ENCODE data around the gene PRPF38A. TPM values are rescaled to one million over a fixed set of nuclear protein-coding genes. Genes with fewer than 3 reads are reported as not detected.

Gene PRPF38A
- polyA plus RNA-seq, 1 of the 3 experiments (the other 2 are of a cell fraction): 24.3 TPM

- Histone ChIP-seq H3K27ac (ENCODE audit: low read depth in 2 of 2, low read length in 1 of 2) (no peak overlapping the region), H2AFZ (ENCODE audit: low read depth) (no peak overlapping the region), H3K36me3 (replicated peaks in 1 of 2; ENCODE audit: control insufficient read depth in 1 of 2, insufficient read depth in 2 of 2, low read length in 1 of 2) (peaks cover 83 to 95% of the 10 kb centered on the region in 2 experiments), H3K9me2 (no peaks in the 10 kb centered on the region), H3K9me3 (no peaks in the 10 kb centered on the region), H4K20me1 (ENCODE audit: insufficient read depth) (no peaks in the 10 kb centered on the region), H3F3A (replicated peaks; ENCODE audit: insufficient read depth) (peaks cover 12% of the 10 kb centered on the region), H3K27me3 (ENCODE audit: insufficient read depth) (no peaks in the 10 kb centered on the region), H3K4me2 (no peak overlapping the region), H3K4me3 (ENCODE audit: low read depth in 2 of 2, low read length in 1 of 2) (no peak overlapping the region), H3K79me2 (ENCODE audit: insufficient read depth) (no peaks in the 10 kb centered on the region), H3K9ac (no peak overlapping the region), H3K4me1 (ENCODE audit: control insufficient read depth in 1 of 2, insufficient read depth in 2 of 2, low read depth in 1 of 2, low read length in 1 of 2) (no peaks in the 10 kb centered on the region)
- WGBS (ENCODE audit: low lambda C conversion rate): 98% methylated on average over 2 of the region's 2 CpGs
- ChIA-PET CTCF (no interaction called here), POLR2A (no interaction called here)
- no peak for DNase-seq
- TF ChIP-seq NRF1 (IDR thresholded peaks at IDR 0.05; ENCODE audit: low read depth, low read length) (no peak), USF1 (IDR thresholded peaks at IDR 0.05; ENCODE audit: borderline replicate concordance, low read depth) (no peak), RAD21 (IDR thresholded peaks at IDR 0.05; ENCODE audit: low read length) (no peak), RCOR1 (IDR thresholded peaks at IDR 0.05; ENCODE audit: low read length) (no peak), TEAD4 (IDR thresholded peaks at IDR 0.05; ENCODE audit: borderline replicate concordance, insufficient read depth) (no peak), MXI1 (IDR thresholded peaks at IDR 0.05; ENCODE audit: low read depth, low read length) (no peak), FOSL2 (IDR thresholded peaks at IDR 0.05; ENCODE audit: borderline replicate concordance, low read depth) (no peak), ELF1 (IDR thresholded peaks at IDR 0.05) (no peak), CHD2 (IDR thresholded peaks at IDR 0.05; ENCODE audit: low read length, partially characterized antibody) (no peak), JUND (IDR thresholded peaks at IDR 0.05) (no peak), CTCF (IDR thresholded peaks at IDR 0.05) (no peak), TAF1 (IDR thresholded peaks at IDR 0.05; ENCODE audit: borderline replicate concordance, low read depth, low read length) (no peak), FOXJ3 (CRISPR knock-in tag; IDR thresholded peaks at IDR 0.05) (no peak), USF2 (IDR thresholded peaks at IDR 0.05; ENCODE audit: borderline replicate concordance, low read depth, low read length) (no peak), ZBTB33 (IDR thresholded peaks at IDR 0.05; ENCODE audit: borderline replicate concordance, low read depth) (no peak), RXRA (IDR thresholded peaks at IDR 0.05; ENCODE audit: borderline replicate concordance, low read depth) (no peak), FOXM1 (IDR thresholded peaks at IDR 0.05; ENCODE audit: low read depth) (no peak)
Measured at GRCh38 chr1:52416811-52417210, 12.4 kb downstream of the PRPF38A start.

Data from SK-N-SH (cell line).